NCI-H226 (cell line): ENCODE measurements around the gene TMEM37.

Source experiments
- DNase-seq: peaks from one replicate; pipeline ENCODE4 v3.0.0-alpha.2; 2015

The TMEM37 gene

DNA sequence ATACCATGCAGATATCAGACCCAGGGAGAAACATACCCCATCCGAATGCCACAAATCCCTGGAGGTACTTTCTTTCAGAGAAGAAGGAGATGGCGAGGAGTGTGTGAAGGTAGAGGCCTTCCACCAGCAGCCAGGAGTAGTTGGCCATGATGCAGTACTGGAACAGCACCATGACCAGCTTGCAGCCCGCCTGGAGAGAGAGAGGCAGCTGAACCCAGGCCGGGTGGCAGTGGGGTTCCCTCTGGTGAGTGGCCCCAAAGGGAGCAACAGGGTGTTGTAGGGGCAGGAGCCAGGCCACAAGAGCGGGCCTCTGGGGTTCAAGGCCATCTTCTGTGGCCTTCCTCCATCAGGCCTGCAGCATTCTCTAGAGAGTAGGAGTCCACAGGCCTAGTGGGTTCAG is 30.2 kb downstream of the TMEM37 start:
- no peak for DNase-seq

DNA sequence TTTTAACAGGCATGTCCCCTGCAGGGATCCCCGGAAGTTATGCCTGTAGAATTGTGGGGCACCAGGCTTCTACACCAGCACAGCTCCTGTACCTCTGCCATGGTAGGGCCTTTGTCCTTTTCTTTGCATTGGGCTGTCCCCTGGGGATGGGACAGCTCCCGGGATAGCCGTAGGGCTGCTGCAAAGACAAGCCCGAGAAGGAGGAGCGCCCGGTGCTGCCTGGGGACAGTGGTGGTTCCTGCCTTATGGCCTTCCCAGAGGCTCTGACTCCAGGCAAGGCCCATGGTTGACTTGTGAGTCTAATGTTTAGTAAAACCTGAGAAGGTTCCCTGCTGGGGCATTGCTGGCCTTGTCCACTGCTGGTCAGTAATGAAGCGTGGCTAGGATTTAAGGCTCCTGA is 30.9 kb downstream of the TMEM37 start:
- no peak for DNase-seq

DNA sequence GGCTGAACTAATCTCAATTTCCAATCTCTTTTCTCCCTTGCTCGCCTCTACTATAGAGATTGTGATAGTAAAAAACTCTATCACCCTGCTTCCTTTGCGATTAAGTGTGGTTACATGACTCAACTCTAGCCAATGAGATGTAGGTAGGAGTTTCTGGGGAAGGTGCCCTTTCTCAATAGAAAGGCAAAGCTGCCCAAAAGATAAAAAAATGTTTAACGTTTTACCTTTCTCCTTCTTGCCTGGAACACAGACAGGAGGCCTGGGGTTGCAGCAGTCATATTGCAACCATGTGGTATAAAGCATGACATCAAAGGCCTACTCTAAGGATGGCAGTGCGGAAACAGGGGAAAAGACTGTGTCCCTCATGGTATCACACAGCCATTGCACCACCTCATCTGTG is 31.5 kb downstream of the TMEM37 start:
- DNase-seq, result no peak

DNA sequence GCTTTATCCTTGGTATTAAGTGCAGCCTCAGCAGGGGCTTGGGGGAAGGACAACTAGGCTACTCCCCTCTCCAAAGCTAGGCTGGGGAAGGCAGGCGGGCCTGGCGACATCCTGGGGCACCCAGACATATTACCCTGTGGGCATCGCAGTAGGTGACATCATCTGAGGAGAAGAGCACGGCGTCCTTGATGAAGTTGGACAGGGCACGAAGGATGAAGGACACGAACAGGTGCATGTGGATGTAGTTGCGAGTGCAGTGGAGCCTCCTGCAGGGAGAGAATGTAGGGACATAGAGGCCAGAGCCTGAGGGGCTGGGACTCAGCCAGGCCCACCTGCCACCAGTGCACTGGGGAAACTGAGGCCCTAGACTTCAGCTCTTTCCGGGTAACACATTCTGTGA is 32.3 kb downstream of the TMEM37 start:
- DNase-seq, result no peak

DNA sequence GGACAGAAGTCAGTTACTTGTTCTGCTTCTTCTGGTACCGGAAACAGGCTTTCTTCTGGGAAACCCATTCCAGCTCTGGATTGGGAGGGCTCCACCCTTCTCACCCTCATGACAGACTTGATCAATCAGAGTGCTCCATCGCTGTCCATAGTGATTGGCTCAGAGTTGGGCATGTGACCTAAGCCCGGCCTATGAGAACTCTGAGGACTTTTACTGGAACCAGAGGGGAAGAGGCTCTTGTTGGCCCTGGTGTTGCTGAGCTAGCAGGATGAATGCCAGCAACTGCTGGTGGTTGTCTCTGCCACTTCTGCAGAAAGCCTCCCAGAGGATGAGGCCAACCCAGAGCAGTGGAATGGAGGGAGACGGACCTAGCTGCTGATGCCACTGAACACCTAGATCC is 33.3 kb downstream of the TMEM37 start:
- DNase-seq, result peak; percentile 19

DNA sequence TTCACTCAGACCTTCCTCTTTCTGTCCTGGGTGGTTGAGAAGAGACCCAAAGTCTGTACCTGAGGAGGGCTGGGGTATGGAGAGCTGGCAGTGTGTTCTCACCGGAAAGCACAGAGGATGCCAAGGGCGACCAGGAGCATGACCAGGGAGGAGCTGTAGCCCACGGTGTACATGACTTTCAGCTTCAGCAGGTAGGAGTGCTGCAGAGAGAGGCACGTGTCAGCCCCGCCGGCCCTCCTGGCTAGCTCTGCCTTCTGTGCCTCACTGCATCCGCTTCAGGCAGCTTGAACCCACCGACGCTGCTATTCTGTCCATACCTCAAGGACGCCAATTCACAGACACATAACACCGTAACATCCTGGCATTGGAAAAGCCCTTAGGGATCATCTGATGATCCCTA is 34.0 kb downstream of the TMEM37 start:
- DNase-seq, result no peak

DNA sequence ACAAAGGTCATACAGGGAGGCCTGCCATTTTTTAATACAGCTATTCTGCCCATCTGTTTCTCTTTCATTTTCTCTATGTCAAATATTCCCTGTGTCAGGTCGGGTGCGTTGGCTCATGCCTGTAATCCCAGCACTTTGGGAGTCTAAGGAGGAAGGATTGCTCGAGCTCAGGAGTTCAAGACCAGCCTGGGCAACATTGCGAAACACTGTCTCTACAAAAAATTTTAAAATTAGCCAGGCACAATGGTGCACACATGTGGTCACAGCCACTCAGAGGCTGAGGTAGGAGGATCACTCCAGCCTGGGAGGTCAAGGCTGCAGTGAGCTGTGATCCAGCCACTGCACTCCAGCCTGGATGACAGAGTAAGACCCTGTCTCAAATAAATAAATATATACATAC is 34.7 kb downstream of the TMEM37 start:
- no peak for DNase-seq

DNA sequence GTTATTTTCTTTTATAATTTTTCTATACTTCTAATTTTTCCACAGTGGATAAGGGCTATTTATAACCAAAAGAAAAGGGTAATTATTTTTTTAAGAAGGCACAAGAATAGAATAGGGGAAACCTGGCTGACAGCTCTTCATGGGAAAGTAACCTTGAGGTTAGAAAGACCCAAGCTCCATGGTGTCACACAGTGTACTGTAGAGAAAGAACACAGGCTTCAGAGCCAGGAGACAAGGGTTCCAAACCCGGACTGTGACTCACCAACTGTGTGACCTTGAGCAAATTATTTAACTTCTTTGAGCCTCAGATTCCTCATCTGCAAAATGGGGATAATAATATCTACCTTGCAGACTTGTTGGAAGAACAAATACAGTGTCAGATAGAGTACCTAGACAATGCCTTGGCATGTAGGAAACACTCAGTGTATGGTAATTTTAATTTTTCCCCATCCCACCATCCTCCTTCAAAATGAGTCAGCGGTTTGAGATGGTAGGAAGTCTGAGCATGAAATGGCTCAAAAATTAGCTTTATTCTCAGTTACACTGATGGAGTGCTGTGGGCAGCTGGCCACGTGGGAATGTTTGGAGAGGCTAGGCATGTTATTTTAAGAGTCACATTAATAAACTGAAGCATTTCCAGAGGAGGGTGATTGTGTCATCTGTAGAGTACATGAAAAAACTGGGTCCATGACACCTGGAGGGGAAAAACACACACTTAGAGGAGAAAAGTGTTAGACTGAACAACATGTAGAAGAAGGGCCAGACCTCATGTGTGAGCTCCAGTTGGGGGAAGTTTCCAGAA is 36.7 kb downstream of the TMEM37 start:
- peak; percentile 14 for DNase-seq

DNA sequence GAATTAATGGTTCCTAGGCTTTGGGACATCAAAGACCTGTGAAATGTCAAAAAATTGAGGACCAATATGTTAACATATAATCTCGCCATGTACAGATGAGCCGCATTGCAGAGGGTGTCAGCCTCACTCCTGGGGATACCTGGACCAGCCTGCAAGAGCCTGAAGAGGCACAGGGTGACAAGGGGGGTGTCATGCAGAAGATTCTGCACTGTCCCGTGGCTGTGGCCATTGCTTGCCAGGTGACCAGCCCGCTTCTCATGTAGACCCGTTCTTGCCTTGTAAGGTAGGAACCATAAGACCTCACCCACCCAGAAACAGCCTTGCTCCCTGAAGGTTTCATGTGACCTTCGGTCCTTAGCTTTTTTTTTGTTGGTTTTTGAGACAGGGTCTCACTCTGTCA is 37.5 kb downstream of the TMEM37 start:
- DNase-seq, result no peak

DNA sequence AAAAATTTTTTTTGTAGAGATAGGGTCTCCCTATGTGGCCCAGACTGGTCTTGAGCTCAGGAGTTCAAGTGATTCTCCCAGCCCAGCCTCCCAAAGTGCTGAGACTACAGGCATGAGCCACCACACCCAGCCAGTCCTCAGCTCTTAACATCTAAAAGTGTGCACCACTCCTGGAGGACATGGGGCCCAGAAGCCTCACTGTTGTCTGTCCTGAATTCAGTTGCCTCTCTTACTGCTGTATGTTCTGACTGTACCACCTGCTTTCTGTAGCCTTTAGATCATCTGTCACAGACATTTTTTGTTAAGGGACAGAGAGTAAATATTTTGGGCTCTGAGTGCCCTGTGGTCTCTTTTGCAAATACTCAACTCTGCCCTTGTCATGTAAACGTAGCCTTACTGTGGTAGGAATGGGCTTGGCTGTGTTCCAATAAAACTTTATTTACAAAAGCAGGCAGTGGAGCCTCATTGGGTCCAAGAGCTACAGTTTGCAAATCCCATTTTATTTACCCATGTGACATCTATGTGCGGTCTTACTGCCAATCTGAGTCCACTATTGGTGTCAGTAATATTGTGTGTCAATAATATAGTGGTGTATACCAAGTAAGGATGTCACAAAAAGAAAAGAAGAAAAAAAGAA is 38.1 kb downstream of the TMEM37 start:
- DNase-seq, result no peak

DNA sequence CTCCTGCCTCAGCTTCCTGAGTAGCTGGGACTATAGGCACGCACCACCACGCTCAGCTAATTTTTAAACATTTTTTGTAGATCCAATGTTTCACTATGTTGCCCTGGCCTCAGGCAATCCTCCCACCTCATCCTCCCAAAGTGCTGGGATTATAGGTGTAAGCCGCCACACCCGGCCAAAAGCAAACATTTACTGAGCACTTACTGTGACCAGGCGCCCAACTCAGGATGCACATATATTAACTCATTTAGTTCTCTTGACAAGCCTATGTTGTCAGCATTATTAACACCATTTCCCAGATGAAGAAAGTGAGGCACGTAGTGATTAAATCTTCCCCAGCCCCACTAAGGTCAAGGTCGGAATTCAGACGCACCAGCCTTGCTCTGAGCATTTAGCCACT is 41.1 kb downstream of the TMEM37 start:
- no peak for DNase-seq

DNA sequence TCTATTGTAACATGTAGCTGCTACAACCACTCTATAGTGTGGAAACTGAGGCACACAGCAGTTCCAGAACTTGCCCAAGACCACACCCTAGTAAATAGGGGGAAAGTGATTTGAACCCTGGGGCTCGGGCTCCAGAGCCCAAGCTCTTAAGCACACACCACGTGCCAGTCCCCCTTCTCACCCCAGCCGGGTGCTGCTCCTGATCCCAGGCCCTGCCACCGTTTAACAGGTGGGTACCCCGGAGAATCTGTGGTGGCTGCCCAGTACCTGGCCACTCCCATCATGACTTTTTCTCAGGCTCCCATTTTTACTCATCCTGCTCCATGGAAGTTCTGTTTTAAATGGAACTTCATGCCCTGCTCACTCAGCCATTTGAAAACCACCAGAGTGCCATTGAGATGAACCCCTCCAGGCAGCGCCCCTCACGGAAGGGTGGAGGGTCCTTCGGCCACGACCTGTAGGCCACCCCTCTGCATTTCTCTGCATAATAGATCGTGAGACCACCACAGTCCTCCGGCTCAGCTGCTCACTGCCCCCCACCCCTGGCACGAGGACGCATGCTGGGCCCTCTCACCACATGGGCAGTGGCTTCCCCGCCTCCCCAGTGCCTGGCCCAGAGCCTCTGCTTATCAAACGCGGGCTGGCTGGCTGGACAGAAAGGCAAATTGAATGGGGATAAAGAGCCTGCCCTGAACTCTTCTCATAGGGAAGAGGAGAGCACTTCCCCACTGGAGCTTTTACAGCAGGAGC is 42.1 kb downstream of the TMEM37 start:
- DNase-seq, result no peak

DNA sequence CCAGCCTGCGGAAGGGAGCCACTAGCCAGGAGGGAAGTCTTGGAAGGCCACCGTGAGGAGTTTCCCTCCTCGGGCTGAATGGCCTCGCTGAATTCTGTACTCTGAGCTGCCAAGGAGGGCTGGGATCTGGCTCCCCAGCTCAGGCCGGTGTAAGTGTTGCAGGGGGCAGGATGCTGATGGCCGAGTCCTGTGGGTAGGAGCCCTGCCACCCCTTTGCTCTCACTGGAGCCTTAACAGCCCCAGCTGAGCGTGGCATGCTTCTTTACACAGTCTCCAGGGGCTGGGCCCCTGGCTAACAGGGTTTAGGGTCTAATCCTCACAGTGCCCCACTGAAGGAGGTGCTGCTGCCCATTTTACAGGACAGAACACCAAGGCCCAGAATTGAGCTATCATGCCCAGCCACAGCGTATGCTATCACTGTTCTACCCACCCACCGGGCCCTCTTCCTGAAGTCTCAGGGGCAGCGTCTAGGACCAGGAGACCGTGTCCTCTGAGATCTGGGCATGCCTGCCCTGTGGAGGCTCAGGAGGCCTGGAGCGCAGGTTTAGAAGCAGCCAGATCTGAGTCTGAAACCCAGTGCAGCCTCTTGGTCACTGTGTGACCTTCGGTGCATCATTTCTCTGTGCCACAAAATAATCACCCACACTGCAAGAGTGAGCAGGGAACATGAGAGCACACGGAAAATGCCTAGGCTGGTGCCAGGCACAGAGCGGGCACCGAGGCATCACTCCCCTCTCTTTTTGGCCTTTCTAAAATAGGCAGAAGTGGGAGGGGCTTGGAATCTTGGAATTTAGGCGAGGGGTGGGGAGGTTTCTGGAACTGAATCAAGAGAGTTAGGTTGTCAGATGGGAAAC is 42.9 kb downstream of the TMEM37 start:
- DNase-seq, result no peak

DNA sequence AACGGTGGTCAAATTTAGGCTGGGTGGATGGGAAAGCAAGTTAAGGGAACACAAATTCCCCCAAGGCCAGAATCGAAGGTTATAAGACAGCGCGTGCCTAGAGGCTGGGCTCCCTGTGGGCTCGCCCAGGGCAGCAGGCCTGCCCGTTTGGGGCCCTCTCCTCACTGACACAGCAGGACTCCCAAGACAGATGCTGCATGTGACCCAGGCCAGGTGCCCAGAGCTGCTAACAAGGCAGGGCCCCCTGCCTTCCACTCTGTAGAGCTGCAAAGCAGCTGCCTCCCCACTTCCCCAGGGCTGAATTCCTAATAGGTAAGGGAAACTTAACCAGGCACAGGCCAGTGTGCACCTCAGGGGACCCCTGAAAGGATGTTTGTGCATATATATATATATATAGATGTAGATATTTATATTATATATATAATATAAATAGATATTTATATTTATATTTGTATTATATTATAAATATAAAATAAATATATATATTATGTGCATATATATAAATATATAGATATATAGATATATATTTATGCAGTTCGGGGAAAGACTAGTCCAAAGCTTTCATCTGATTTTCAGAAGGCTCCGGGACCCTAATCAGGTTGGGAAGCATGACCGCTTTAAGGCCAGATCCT is 43.7 kb downstream of the TMEM37 start:
- DNase-seq, result no peak

DNA sequence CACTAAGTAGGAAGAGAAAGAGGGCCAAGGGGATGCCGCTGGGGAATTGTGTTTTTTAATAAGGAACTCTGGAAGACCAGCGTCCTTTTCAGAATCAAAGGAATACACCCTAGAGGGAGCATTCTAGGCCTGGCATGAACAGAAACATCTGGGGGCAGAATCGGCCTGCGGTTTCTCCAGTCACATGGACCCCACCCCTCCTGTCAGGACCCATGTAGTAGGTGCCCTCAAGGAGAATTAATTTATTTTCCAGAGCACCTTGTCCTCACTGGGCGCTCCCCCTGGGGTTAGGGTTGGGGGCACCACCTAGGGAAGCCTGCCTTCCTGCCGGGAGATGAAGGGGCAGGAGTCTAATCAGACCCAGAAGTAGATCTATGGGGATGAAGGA is 44.2 kb downstream of the TMEM37 start:
- no peak for DNase-seq

DNA sequence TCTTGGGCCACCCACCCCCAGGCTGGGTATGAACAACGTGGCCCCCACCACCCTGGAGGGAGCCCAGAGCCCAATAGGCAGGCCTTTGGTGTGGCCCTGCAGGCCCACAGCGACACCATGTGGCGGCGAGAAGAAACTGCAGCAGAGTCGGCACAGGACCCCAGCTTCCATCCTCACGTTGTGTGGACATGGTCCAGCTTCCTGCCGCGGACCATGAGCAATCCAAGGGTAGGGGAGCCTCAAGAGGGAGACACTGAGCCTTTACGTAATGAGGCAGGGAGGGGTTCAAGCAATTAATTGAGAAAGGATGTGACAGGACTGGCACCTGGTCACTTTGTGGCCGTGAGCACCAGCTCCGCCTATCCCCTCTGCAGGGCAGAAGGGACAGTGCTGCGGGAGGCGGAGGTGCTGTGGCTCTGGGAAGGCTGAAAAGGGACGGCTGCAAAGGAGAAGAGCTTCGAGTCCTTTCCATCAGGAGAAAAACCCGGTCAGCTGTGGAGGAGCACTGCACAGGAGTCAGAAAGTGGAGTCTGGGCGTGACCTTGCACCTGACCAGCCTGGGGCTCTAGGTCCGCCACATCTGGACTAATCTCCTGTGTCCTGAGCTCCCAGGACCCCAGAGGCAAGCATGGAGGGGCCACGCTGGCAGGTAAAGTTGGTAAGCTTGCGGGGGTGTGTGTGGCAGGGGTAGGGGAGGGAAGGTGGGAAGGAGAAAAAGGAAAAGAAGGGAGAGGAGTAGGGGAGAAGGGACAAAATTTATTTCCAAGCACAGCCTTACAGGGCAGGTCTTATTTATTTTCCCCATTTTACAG is 44.9 kb downstream of the TMEM37 start:
- peak; percentile 73 for DNase-seq

DNA sequence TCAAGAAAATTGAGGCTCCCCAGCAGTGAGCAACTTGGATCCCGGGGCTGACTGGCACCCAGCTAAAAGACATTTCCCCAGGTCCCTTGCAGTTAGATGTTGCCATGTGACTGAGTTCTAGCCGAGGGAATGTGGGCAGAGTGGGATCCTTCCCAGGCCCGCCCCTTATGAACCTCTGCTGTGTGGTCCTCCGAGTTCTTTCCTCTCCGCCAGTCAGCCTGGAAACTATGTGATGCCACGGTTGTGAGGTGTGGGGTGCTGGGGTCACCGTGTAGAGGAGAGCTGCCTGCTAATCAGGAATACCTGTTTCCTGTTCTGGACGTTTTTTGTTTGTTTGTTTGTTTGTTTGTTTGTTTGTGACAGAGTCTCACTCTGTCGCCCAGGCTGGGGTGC is 45.5 kb downstream of the TMEM37 start:
- no peak for DNase-seq

DNA sequence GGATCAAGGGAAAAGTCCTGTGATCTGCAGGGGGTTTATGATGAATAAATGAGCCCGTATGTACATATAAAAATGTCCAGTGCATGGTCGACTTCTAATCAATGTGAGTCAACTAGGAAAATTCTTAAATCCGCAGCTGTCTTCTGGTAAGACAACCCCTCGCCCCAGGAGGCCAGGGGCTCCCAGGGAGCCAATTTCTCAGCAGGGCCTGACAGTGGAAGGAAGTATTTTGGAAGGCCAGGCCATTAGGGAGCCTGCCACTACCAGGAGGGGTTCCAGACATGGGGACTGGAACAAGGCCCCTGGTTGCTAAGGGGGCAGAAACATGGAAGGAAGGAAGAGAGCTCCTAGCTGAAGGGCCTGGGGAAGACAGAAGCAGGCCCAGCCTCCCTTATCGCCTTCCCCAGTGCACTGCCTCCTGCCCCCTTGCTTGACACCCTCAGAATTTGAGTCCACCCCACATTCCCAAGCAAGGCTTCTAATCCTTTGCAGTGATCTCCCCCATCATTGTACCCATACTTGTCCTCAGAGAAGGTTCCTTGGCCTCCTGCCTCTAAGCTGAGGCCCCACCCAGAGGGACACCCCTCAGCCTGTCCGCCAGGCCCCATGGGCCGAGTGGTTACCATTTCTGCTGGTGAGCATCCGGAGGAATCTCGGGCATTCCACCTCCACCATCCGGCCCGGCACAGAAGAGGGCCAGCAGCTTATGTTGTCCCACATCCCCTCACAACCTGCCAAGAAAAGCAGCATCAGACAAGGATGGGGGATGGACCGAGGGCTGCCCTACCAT is 46.7 kb downstream of the TMEM37 start:
- no peak for DNase-seq

DNA sequence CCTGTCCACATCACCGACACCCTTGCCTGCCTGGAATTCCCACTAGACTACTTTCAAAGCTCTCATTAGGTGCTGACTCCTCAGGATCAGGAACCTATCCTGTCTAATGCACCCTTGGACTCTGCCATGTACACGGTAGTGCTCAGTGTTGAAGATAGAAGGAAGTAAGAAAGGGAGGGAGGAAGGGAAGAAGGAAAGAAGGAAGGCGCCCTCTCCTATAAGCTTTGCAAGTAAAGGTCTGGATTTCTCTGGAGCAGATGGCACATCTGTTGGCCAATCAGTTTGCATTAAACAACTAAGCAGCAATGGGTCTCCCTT is 47.3 kb downstream of the TMEM37 start:
- no peak for DNase-seq

DNA sequence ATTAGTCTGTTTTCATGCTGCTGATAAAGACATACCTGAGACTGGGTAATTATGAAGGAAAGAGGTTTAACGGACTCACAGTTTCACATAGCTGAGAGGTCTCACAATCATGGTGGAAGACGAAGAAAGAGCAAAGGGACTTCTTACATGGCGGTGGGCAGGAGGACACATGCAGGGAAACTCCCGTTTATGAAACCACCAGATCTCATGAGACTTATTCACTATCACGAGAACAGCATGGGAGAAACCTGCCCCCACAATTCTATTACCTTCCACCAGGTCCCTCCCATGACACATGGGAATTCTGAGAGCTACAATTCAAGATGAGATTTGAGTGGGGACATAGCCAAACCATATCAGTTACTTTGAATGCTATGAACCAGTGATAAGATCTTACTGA is 48.5 kb downstream of the TMEM37 start:
- DNase-seq, result no peak

DNA sequence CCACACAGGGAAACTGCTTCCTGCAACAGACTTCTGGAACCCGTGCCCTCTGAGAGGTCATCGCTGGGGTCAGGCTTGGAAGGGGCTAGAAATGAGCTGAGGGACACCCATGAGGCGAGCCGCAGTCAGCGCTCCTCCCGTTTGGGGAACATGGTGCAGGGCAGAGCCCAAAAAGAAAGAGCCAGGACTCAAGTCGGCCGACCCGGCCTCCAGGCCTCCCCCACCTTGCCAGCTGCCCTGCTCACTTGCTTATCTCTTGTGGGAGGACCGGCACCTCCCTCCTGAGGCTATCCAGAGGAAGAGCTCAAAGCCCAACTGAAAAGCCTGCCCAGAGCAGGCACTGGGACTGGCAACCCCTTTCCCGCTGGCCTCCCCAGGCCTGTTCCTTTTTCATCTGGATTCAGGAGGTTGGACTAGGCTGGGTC is 49.1 kb downstream of the TMEM37 start:
- peak; percentile 74 for DNase-seq
